ENCODE measurements around the gene NPIPA5.
"Not testable (repeated sequence)": the region's sequence is repeated elsewhere in the genome, so short reads cannot be mapped to it uniquely, and the experiment has no call there.

NPIPA5 gene

DNA sequence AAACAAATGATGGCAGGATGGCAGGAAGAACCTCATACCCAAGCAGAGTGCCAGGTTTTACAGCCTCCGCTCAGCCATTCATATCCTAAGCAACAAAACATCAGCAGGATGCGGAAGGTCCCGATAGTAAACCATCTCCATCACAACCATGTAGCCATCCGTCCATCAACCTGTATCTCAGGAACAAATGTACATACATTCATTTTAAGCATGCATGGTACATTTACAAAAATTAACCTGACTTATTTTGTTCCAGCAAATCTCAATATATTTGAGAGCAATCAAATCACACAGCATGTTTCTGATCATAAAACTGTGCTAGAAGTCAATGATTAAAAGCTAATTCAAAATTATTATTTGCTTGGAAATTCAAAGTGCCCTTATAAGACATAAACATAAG lies at the start of gene NPIPA5:
TSS of gene NPIPA5 (minus strand) at position 101 of the 400 bp plus-strand sequence. CDS start at position 101, 0 bp downstream.
- not testable (repeated sequence) for DNase-seq

DNA sequence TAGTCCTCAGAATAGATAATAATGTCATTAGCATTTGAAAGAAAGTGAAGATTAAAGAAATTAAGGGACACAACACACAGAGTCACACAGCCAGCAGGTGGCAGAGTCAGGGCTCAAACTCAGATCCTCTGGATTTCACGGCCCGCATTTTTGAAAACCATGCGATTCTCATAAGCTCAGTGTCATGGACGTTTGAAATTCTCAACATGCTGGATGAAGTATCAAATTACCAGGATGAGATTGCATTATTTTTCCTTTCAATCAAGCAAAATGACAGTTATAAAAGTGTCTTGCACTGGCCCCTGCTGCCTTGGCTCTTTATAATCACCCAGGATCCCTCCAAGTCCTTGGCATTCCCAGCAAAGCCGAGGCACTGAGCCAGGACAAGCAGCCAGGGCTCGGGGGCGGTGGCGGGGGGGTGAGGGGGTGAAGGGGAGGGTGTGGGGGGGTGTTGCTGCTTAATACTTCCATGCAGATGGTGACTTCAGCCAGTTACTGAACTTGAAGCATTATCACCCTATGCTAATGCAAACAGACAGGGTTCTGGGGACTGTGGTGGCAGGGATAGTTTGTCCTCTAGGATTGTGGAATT lies 49.6 kb upstream of the NPIPA5 start:
- DNase-seq: peak; percentile 22

DNA sequence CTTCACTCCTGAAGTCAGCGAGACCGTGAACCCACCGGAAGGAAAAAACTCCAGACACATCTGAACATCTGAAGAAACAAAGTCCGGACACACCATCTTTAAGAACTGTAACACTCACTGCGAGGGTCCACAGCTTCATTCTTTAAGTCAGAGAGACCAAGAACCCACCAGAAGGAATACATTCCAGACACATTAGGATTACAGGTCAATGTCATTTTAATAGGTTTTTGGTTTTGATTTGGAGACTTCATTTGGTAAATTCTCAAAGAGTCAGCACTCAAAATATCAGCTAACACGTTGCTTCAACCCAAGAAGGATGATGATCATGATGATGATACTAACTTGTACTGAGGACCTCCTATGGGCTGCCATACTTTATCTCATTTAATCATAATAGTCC lies 48.7 kb upstream of the NPIPA5 start:
- no peak for DNase-seq

DNA sequence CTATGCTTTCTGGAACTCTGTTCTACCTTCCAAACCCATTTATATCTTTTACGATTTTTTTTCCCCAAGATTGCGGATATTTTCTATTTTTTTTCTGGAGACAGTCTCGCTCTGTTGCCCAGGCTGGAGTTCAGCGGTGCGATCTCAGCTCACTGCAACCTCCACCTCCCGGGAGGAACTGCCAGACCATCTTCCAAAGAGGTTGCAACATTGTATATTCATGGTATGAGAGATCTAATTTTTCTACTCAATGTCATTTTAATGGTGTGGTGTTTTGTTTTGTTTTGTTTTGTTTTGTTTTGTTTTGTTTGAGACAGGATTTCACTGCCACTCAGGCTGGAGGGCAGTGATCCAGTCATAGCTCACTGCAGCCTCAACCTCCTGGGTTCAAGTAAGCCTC lies 47.8 kb upstream of the NPIPA5 start:
- no peak for DNase-seq

DNA sequence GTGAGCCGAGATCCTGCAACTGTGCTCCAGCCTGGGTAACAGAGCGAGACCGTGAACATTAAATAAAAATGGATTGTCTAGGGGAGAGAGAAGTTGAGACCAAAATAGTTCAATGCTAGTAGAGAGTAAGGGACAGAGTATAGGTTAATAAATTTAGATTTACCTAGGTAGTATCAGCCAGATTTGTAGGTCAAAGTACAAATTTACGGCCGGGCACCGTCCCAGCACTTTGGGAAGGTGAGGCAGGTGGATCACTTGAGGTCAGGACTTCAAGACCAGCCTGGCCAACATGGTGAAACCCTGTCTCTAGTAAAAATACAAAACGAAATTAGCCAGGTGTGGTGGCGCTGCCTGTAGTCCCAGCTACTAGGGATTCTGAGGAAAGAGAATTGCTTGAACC lies 44.1 kb upstream of the NPIPA5 start:
- DNase-seq: no peak

DNA sequence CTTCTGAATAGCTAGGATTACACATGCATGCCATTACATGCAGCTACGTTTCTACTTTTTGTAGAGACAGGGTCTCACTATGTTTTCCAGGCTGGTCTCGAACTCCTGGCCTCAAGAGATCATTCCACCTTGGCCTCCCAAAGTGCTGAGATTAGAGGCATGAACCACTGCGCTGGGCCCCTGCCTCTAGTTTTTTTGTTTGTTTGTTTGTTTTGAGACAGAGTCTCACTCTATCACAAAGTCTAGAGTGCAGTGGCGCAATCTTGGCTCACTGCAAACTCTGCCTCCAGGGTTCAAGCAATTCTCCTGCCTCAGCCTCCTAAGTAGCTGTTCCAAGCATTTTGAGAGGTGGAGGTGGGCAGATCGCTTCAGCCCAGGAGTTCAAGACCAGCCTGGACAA lies 43.6 kb upstream of the NPIPA5 start:
- not testable (repeated sequence) for DNase-seq

DNA sequence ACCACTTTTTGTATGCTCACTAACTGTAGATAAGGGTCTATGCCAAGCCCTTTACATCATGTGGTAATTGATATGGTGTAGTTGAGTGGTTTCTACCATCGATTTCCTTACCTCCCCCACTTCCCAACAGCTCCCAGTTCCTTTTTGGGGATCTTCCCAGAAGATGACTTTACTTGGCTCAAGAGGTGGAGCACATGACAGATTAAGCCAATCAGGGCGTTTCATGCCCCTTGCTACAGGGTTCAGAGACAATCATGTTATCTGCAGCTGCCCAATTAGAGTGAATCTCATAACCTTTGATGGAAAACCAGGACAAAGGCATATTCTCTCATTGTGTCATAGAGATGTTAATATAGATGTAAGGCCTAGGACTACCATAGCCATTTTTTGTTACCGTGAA lies 40.1 kb upstream of the NPIPA5 start:
- no peak for DNase-seq

DNA sequence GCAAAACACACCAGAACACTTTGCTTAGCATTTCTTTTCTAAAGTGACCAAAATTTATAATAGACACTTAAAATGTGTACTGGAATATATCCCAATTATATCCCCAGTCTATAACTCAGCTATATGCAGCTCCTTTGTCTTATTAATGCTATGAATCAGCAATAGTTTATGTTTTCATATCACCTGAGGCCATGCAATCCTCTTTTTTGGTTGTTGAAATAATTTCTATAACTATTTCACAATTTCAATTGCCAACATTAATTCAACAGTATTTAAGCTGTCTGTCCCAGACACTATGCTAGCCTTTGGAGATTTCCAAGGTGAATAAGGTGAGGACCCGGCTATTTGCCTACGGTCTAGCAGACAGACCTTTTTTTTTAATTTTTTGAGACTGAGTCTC lies 39.1 kb upstream of the NPIPA5 start:
- no peak for DNase-seq

DNA sequence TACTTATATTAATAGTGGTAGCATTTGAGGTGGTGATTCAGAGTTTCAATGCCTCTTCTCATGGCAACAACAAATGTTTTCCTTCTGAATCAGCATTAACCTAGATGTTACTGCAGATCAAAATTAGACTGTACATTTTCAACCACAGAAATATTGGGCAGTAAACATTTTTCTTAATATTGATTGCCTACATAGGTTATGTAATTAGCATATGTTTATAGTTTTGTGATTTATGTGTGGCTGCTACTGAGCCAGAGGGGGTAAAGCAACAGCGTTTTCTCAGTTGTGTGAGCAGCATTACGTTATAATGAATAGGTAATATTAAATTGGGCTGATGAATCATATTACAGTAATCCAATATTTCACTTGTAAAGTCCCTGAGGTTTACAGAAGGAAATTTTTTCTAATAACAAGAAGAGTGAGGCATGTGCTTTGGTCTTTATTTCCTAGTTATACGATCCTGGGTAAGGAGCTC lies 37.5 kb upstream of the NPIPA5 start:
- DNase-seq: no peak

DNA sequence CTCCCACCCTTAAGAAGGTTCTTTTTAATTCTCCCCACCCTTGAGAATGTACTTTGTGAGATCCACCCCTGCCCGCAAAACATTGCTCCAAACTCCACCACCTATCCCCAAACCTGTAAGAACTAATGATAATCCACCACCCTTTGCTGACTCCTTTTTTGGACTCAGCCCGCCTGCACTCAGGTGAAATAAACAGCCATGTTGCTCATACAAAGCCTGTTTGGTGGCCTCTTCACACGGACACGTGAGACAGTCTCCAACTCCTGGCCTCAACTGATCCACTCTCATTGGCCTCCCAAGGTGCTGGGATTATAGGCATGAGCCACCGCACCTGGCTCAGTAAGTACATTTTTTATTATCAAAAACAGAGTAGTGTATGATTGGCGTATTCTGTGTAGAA lies 31.4 kb upstream of the NPIPA5 start:
- DNase-seq: not testable (repeated sequence)

DNA sequence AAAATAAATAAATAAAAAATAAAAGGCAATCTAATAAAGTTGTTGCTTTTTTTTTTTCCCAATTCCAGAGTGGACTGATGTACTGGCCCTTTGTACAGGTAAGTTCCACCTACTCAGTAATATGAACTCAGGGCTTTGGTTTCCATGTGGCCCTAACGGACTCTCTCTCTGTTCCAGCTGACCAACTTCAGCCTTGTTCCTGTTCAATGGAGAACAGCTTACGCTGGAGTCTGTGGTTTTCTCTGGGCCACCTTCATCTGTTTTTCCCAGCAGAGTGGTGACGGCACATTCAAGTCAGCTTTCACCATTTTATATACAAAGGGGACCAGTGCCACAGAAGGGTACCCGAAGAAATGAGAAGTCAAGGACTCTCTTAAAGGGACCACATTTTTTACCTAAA lies 29.7 kb upstream of the NPIPA5 start:
- not testable (repeated sequence) for DNase-seq

DNA sequence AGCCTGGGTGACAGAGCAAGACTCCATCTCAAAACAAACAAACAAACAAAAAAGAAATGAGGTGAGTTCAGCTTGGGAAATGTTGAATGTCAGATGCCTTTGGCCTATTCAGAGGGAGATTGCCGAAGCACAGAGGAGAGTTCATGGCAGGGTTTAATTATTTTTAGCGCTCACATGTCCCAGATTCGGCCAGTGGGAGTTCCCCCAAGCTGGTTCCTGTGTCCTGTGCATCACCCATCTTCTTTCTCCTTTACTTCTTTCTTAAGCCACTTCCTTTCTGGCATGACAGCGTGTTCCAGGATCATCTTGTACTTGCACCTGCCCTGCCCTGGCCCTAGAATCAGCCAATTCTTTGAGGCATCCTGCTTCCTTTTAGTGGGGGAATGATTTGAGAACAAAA lies 26.7 kb upstream of the NPIPA5 start:
- DNase-seq: no peak

DNA sequence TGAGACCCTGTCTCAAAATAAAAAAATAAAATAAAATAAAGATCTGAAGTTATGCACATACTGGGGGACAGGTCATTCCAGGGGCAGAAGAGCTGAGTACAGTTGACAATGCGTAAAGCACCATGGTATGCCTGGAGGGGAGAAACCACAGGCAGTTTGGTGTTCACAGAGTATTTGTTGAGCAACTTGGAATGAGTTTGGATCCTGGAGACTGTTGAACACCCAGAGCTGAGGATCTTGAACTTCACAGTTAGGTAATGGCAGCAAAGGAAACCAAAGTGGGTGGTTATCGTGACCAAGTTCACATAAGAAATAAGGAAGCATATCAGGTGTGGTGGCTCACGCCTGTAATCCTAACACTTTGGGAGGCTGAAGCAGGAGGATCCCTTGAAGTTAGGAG lies 26.0 kb upstream of the NPIPA5 start:
- DNase-seq: not testable (repeated sequence)

DNA sequence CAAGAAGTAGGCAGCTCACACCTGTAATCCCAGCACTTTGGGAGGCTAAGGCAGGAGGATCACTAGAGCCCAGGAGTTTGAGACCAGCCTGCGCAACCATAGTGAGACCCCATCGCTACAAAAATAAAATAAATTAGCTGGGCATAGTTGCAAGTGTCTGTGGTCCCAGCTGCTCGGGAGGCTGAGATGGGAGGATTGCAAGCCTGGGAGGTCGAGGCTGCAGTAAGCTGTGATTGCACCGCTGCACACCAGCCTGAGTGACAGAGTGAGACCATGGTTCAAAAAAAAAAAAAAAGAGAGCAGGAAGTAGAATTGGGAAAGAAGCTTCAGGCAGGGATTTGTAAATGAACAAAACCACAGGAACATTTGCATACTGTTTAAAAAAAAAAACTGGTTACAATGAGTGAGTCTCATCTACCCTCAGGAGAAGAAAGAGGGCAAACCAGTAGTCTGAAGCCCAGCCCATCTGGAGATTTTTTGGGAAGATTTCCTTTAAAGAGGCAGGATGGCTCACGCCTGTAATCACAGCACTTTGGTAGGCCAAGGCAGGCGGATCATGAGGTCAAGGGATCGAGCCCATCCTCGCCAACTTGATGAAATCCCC lies 25.4 kb upstream of the NPIPA5 start:
- no peak for DNase-seq

DNA sequence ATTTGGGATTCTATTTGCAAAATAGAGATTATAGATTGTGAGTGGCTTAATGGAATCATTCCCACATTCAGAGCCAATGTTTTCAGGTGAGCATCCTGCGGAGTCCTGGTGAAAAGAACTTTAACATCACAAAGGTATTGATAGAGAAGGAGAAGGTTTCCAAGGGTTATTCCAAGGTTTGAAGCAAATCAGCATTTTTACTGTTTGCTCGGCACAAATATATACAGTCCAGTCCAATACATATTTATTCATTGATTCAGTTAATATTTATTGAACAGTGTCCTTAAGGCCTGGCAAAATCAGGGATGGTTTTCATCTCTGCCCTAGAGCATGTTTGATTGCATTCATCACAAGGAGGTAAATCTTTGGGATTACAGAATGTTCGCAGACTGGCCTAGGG lies 23.9 kb upstream of the NPIPA5 start:
- no peak for DNase-seq

DNA sequence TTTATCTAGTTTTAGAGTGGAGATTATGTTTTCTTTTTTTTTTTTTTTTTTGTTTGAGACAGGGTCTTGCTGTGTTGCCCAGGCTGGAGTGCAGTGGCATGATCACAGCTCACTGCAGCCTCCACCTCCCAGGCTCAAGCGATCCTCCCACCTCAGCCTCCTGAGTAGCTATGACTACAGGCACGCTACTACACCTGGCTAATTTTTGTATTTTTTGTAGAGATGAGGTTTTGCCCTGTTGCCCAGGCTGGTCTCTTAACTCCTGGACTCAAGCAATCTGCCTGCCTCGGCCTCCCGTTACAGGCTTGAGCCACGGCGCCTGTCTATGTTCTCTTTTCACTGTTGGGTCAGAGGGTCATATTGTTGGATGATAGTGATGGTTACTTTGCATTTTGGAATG lies 22.2 kb upstream of the NPIPA5 start:
- DNase-seq: not testable (repeated sequence)

DNA sequence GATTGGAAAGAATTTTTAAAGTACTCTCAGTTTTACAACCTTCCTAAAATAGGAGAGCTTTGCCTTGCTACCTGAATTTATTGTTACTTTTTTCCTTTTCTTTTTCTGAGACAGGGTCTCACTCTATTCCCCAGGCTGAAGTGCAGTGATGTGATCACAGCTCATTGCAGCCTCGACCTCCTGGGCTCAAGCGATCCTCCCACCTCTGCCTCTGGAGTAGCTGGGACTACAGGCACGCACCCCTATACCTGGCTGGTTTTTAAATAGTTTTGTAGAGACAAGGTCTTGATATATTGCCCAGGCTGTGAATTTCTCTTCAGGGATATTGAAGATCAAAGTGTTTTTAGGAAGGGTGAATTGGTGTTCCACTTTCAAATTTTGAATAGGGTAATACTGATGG lies 21.2 kb upstream of the NPIPA5 start:
- DNase-seq: no peak

DNA sequence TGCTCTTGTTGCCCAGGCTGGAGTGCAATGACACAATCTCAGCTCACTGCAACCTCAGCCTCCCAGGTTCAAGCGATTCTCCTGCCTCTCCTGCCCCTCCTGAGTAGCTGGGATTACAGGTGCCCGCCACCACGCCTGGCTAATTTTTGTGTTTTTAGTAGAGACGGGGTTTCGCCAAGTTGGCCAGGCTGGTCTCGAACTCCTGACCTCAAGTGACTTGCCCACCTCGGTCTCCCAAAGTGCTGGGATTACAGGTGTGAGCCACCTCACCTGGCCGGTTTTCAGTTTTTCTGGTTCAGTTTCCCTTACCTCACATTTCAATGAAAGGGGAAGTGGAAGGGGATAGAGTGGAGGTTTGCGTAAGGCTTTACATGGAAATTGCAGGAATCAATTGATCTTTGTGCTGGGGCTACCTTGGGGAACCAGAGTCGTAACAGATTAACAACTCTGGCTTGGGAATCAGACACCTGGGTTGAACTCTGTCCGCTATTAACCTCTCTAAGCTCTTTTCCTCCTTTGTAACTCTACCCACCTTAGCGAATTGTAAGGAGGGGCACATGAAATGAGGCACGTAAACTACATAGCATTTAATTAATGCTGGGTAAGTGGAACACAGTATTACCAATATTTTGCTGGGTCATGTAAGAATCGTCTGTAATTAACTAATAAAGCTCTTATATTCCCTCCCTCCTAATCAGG lies 20.7 kb upstream of the NPIPA5 start:
- no peak for DNase-seq

DNA sequence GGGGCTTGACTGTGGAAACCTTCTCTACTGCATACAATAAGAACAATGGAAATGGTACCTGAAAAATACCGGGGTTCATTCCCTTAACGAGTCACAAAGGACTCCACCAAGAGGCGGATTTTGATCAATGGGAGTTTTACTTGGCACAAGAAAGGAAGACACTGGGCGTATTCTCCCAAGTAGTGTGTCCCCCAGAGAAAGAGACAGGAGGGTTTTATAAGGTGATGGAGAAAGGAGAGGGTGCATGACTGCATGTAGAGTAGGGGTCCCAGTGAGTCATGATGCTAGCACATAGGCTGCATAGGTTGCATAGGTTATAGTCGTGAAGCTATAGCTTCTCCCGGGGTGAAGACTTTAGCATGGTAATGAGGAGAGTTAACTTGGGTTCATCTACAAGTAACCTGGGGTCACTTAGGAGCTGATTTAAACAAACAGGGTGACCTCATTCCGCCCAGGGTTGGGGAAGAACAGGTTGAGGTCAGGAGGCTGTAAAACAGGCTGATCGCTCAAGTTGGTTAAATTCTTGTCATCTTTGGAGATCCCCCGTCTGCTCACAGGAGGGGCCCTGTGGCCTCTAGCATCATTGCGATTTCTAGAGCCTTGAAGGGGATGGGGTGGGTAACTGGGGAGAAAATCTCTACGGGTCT lies 19.0 kb upstream of the NPIPA5 start:
- no peak for DNase-seq

DNA sequence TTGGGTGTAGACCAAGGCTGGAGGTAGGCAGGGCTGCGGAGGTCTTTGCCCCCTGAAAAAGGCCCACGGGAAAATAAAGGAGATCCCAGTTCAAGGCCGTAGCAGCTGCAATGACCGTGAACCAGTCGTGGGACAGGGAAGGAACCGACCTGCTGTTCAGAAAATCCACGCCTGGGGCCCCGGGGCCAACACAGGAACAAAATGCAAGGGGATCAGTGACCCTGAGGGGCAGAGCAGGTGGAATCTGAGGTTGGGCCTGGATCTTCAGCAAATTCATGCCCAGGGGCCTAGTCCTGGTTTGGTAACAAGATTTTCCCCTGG lies 18.4 kb upstream of the NPIPA5 start:
- not testable (repeated sequence) for DNase-seq

DNA sequence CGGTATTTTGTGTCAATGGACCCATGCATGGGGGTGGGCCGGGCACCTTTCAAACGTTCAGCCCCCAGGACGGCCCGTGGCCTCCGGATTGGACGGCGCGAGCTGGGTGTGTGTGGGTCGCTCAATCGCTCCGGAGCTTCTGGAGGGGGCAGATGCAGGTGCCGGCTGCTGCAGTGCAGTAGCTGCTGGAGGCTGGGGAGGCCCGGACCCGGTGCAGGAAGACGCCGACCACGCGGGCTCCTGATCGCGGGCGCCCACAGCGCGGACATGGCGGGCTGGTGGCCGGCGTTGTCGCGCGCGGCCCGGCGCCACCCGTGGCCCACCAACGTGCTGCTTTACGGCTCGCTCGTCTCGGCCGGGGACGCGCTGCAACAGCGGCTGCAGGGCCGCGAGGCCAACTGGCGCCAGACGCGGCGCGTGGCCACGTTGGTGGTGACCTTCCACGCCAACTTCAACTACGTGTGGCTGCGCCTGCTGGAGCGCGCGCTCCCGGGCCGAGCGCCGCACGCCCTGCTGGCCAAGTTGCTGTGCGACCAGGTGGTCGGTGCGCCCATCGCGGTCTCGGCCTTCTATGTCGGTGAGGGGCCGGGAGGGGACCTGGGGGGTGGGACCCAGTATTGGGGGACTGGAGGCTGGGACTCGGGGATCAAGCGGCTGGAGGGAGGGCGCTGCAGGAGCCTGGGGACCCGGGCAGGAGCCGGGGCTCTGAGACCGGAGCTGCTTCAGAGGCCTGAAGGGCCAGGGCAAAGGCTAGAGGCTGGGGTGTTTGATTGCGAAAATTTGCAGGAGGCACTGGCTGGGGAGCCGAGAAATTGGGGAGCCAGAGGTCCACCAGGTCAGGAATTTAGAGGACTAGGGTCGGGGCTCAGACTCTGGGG lies 17.8 kb upstream of the NPIPA5 start, which contains the start of gene MPV17L:
TSS of gene MPV17L (plus strand) at position 124 of the 878 bp plus-strand sequence. CDS start at position 268, 144 bp downstream.
- DNase-seq: not testable (repeated sequence)

DNA sequence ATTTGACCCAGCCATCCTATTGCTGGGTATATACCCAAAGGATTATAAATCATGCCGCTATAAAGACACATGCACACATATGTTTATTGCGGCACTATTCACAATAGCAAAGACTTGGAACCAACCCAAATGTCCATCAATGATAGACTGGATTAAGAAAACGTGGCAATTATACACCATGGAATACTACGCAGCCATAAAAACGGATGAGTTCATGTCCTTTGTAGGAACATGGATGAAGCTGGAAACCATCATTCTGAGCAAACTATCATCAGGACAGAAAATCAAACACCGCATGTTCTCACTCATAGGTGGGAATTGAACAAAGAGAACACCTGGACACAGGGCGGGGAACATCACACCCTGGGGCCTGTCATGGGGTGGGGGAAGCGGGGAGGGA lies 14.9 kb upstream of the NPIPA5 start:
- DNase-seq: not testable (repeated sequence)

DNA sequence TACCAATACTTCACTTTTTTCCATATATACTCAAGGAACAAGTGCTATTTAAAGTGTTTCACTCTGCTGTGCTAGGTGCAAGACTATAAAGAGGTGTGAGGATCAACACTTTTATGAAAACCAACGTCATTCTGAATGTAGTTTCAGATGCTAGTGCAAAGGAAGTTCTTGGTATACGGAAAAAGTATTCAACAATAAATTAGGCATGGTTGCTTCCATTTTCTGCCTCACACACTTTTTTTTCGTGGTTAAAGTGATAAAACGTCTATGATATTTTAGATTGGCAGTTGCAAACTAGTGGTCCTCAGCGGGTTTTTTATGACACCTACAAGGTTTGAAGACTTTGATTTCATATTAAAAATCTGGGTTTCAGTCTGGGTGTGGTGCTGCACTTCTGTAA lies 11.8 kb upstream of the NPIPA5 start:
- DNase-seq: not testable (repeated sequence)
